ENCODE measurements around the gene TBC1D22A. TPM values are rescaled to one million over a fixed set of nuclear protein-coding genes. Genes with fewer than 3 reads are reported as not detected.
A peak's percentile ranks its signal among the peaks of the same experiment; 100 is the strongest.

TBC1D22A gene
- total and polyA plus RNA-seq, 8 donors = 12.0 to 17.6 (median 15.3) TPM

DNA sequence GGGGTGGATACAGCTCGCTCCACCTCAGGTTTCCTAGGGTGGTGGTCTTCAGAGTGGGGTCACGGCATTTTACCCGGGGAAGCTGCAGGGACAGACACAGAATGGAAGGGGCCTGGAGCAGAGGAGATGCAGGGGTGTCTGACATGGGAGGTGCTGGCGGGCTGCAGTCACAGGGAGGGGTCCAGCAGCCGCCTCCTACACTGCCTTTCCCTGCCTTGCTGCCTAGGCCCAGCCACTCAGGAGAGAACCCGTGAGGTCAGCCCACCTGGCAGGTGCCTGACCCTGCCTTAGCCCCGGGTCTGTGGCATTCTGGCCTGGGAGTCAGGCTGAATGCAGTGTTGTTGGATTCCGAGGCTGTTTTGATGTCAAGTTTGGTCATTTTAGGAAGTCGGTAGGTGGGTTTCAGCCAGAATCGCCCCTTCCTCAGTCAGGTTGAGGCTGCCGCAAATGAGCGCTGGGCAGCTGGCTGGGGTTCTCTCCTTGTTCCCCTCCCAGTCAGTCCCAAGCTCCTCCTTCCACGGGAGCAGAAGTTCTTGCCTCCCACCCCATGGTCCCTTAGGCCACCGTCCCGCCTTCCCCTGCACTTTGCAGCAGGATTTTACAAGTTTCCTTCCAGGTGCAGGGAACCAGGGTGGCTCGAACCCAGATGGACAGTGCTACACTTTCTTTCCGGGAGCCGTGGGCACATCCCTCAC, 294.5 kb downstream of the TBC1D22A start:
- ATAC-seq (no peak), FAIRE-seq (no peak), DNase-seq (peak in 2 of 6 donors; percentile 14 to 36)
- TF ChIP-seq, protein P1, sequence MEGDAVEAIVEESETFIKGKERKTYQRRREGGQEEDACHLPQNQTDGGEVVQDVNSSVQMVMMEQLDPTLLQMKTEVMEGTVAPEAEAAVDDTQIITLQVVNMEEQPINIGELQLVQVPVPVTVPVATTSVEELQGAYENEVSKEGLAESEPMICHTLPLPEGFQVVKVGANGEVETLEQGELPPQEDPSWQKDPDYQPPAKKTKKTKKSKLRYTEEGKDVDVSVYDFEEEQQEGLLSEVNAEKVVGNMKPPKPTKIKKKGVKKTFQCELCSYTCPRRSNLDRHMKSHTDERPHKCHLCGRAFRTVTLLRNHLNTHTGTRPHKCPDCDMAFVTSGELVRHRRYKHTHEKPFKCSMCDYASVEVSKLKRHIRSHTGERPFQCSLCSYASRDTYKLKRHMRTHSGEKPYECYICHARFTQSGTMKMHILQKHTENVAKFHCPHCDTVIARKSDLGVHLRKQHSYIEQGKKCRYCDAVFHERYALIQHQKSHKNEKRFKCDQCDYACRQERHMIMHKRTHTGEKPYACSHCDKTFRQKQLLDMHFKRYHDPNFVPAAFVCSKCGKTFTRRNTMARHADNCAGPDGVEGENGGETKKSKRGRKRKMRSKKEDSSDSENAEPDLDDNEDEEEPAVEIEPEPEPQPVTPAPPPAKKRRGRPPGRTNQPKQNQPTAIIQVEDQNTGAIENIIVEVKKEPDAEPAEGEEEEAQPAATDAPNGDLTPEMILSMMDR (IDR thresholded peaks at IDR 0.05) = no peak
- no peaks in the 10 kb centered on the region for H3K9me3 ChIP-seq
- H3K4me3 ChIP-seq = no peak overlapping the region
- no peaks in the 10 kb centered on the region for H3K27me3 ChIP-seq
- WGBS, 2 donors = 97% methylated on average over 17 to 18 of the region's 18 CpGs
- intact Hi-C loops (cut with DNase I) = no loop called here
- H3K36me3 ChIP-seq = no peaks in the 10 kb centered on the region
- H3K4me1 ChIP-seq = no peaks in the 10 kb centered on the region
- no peak overlapping the region for H3K27ac ChIP-seq

DNA sequence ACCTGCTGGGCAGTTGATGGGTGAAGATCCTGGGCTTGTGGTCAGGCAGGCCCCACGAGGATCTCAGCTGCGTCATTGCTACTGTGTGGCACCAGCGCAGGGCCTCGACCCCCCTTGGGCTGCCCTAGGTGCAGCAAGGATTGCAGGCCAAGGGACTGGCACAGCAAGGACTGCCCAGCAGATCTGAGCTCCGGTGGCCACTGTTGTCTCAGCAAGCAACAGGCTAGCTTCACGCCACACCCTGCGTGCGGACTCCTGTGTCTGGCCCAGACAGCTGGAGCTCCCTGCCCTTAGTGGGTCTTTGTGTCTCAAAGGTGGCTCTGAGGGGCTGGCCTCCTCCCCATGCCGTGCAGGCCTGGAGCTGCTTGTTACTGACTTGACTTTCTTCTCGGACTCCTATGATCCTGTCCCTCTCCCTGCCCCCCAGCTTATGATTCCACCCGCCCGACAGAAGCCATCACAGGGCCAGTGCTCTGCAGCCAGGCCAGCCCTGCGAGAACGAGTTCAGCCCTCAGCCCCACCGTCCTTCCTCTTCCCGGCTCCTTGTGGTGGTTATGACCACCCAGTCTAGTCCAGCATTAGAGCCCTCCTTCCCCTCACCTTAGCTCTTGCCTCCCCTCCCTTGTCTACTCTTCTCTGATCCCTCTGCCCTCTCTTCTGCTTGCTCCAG, 295.6 kb downstream of the TBC1D22A start:
- 95 to 98% methylated on average over 16 of the region's 16 CpGs for whole genome bisulfite sequencing, 2 donors
- Histone ChIP-seq H3K4me3 (no peak overlapping the region), H3K9me3 (no peaks in the 10 kb centered on the region), H3K36me3 (no peaks in the 10 kb centered on the region), H3K27me3 (no peaks in the 10 kb centered on the region), H3K4me1 (no peaks in the 10 kb centered on the region), H3K27ac (no peak overlapping the region)
- ATAC-seq (no peak), FAIRE-seq (no peak), DNase-seq (peak in 2 of 6 donors; percentile 9 to 56)
- intact Hi-C loops (cut with DNase I) = no loop called here
- TF ChIP-seq, protein P1 (IDR thresholded peaks at IDR 0.05) = no peak

DNA sequence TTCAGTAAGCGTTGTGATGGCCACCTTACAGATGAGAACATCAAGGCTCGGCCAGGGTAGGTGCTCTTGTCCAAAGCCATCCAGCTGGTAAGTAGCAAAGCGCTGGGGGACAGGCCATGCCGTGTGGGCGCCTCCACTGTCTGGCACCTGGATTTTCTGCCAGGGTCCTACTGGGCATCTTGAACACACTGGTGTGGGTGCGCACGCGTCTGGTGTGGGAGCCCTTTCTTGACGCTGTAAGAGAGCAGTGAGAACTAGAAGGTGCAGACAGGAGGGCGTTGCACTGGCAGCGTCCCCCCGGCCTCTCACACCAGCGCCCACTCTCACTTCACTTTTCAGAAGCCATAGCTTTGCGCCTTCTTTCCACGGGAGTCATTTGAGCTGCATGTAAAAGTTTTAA, 296.6 kb downstream of the TBC1D22A start:
- WGBS, 2 donors = 94 to 95% methylated on average over 15 of the region's 15 CpGs
- no peaks in the 10 kb centered on the region for H3K4me1 ChIP-seq
- ATAC-seq (no peak), DNase-seq (peak in 1 of 6 donors; percentile 40), FAIRE-seq (no peak)
- TF ChIP-seq, protein P1 (IDR thresholded peaks at IDR 0.05) = no peak
- intact Hi-C loops (cut with DNase I) = no loop called here
- no peaks in the 10 kb centered on the region for H3K9me3 ChIP-seq
- no peak overlapping the region for H3K4me3 ChIP-seq
- no peaks in the 10 kb centered on the region for H3K36me3 ChIP-seq
- H3K27me3 ChIP-seq = no peaks in the 10 kb centered on the region
- H3K27ac ChIP-seq = no peak overlapping the region

DNA sequence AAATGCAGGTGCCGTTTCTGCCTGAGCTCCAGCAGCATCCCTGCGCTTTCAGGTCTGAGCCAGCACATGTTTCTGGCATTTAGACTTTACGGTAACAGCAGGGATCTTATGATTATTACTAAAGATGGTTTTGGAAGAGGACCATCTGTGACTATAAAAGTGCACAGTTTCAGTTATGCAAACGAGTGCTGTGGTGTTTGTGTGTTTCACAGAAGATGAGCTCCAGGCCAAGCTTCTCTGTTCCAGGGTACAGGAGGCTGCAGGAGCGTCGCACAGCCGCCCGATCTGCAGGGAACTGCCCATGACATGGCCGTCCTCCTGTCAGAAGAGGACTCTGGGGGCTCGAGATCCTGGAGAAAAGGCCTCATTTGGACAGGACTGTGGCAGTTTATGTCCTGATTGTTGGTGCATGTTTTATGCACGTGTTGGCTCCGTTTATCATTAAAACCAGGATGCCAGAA, 297.3 kb downstream of the TBC1D22A start:
- Histone ChIP-seq H3K4me3 (no peak overlapping the region), H3K36me3 (no peaks in the 10 kb centered on the region), H3K27ac (no peak overlapping the region), H3K27me3 (no peaks in the 10 kb centered on the region), H3K4me1 (no peaks in the 10 kb centered on the region), H3K9me3 (no peaks in the 10 kb centered on the region)
- FAIRE-seq (no peak), ATAC-seq (no peak), DNase-seq (peak in 1 of 6 donors; percentile 3)
- intact Hi-C loops (cut with DNase I) = no loop called here
- 89 to 90% methylated on average over 12 of the region's 12 CpGs for WGBS, 2 donors
- TF ChIP-seq, protein P1 (IDR thresholded peaks at IDR 0.05) = no peak

DNA sequence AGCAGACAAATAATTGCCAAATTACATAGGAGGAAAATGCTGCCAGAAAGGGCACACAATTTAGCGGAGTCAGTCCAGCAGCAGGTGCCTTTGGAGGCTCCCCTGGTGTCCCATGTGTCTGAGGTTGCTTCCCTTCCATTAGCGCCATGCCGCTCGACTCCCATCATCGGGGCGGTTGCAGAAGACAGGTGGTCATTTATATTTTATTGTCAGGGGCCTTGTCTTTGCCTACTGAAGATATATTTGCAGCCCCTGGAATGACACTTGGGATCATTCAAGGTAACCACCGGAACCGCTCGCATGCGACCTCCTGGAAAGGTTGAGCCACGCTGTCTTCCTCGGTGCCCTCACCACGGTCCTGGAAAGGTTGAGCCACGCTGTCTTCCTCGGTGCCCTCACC, 298.3 kb downstream of the TBC1D22A start:
- H3K27ac ChIP-seq = no peak overlapping the region
- H3K9me3 ChIP-seq = no peaks in the 10 kb centered on the region
- no peaks in the 10 kb centered on the region for H3K4me1 ChIP-seq
- 97 to 99% methylated on average over 15 of the region's 15 CpGs for WGBS, 2 donors
- no peaks in the 10 kb centered on the region for H3K36me3 ChIP-seq
- intact Hi-C loops (cut with DNase I) = no loop called here
- TF ChIP-seq, protein P1 (IDR thresholded peaks at IDR 0.05) = no peak
- ATAC-seq = no peak
- no peaks in the 10 kb centered on the region for H3K27me3 ChIP-seq
- no peak overlapping the region for H3K4me3 ChIP-seq
- FAIRE-seq = no peak
- no peak for DNase-seq
